ENCODE data around the gene NUTM2B.
"Not testable (repeated sequence)": the region's sequence is repeated elsewhere in the genome, so short reads cannot be mapped to it uniquely, and the experiment has no call there.

NUTM2B gene

DNA sequence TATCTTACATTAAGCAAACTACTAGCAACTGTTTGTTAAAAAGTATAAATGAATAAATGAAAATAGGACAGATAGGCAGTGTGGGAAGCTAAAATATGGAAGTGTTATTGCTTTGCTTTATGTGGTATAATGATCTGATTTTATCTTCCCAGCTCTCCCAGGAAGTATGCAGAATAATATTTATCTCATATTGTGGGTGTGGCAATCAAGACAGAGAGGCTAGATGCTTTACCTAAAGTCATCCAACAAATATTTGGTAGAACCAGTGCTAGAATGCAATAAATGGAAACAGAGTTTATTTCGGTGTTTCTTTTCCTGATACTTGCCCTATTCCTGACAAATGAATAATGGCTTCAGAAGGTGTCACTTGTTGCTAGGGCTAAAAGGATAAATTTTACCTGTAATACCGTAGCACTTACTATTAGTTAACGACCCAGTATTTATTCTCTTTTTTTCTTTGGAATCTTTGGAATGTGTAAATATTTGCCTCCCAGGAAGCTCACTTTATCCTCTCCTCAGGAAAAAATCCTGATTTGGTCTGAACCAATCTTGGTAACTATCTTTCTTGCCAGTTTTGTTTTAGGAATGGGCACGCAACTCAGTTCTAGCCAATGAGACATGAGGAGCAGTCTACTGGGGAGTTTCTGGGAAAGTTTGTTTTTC is 14.0 kb downstream of the NUTM2B start:
- H3K4me2 ChIP-seq (ENCODE audit: low read length); H3K4me1 ChIP-seq (ENCODE audit: control insufficient read depth in 1 of 2, insufficient read depth in 2 of 2, low read length in 2 of 2); H2BK120ac ChIP-seq (ENCODE audit: insufficient read depth, low read length, poor library complexity); DNase-seq; H2BK12ac ChIP-seq (ENCODE audit: low read length); H3K14ac ChIP-seq (ENCODE audit: low read length); H4K8ac ChIP-seq (ENCODE audit: low read depth, low read length); H3K79me1 ChIP-seq (ENCODE audit: low read length); H4K12ac ChIP-seq (ENCODE audit: low read depth, low read length); H3K27me3 ChIP-seq (ENCODE audit: insufficient read depth, low read length); H3K4me3 ChIP-seq (ENCODE audit: low read depth, low read length); H3K18ac ChIP-seq (ENCODE audit: low read length); H3K4ac ChIP-seq (ENCODE audit: low read depth, low read length); H3K36me3 ChIP-seq (ENCODE audit: control insufficient read depth in 1 of 2, insufficient read depth in 2 of 2, low read length in 2 of 2); H3K9me3 ChIP-seq (ENCODE audit: insufficient read depth, low read depth, low read length); H3K27ac ChIP-seq (ENCODE audit: low read depth, low read length); H4K91ac ChIP-seq (ENCODE audit: low read depth, low read length); H2AK5ac ChIP-seq (ENCODE audit: low read length); H2AFZ ChIP-seq (ENCODE audit: insufficient read depth, low read length, poor library complexity); H3K9ac ChIP-seq (ENCODE audit: low read length); H3K79me2 ChIP-seq (ENCODE audit: control insufficient read depth, insufficient read depth, low read length, poor library complexity); H3K23ac ChIP-seq (ENCODE audit: low read length); H2BK5ac ChIP-seq (ENCODE audit: low read depth, low read length, poor library complexity): not testable (repeated sequence)
- no CpG with 5 or more reads among the region's 4 CpGs for WGBS (ENCODE audit: extremely low coverage, insufficient coverage, insufficient read length)

DNA sequence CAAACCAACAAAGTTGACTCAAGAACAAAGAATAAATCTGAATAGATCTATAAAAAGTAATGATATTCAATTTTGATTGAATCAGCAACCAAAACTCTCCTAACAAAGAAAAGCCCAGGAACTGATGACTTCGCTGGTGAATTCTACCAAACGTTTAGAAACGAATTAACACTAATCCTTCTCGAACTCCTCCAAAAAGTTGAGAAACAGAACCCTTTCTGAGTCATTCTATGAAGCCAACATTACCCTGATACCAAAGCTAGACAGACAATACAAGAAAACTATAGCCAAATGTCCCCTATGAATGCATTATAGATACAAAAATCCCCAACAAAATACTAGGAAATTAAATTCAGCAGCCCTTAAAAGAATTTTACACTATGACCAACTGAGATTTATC is 17.0 kb downstream of the NUTM2B start:
- H4K91ac ChIP-seq (ENCODE audit: low read depth, low read length); H3K27ac ChIP-seq (ENCODE audit: low read depth, low read length); H3K4me1 ChIP-seq (ENCODE audit: control insufficient read depth in 1 of 2, insufficient read depth in 2 of 2, low read length in 2 of 2); H3K14ac ChIP-seq (ENCODE audit: low read length); H3K9ac ChIP-seq (ENCODE audit: low read length); H3K79me2 ChIP-seq (ENCODE audit: control insufficient read depth, insufficient read depth, low read length, poor library complexity); H2BK5ac ChIP-seq (ENCODE audit: low read depth, low read length, poor library complexity); H3K27me3 ChIP-seq (ENCODE audit: insufficient read depth, low read length); H3K4ac ChIP-seq (ENCODE audit: low read depth, low read length); H2BK120ac ChIP-seq (ENCODE audit: insufficient read depth, low read length, poor library complexity); H2AFZ ChIP-seq (ENCODE audit: insufficient read depth, low read length, poor library complexity); H3K9me3 ChIP-seq (ENCODE audit: insufficient read depth, low read depth, low read length); H2AK5ac ChIP-seq (ENCODE audit: low read length); H3K79me1 ChIP-seq (ENCODE audit: low read length); H2BK12ac ChIP-seq (ENCODE audit: low read length); H3K23ac ChIP-seq (ENCODE audit: low read length); H3K4me2 ChIP-seq (ENCODE audit: low read length); H4K8ac ChIP-seq (ENCODE audit: low read depth, low read length); H4K12ac ChIP-seq (ENCODE audit: low read depth, low read length); H3K36me3 ChIP-seq (ENCODE audit: control insufficient read depth in 1 of 2, insufficient read depth in 2 of 2, low read length in 2 of 2); H3K18ac ChIP-seq (ENCODE audit: low read length); H3K4me3 ChIP-seq (ENCODE audit: low read depth, low read length); DNase-seq: not testable (repeated sequence)
- WGBS (ENCODE audit: extremely low coverage, insufficient coverage, insufficient read length) = no CpG with 5 or more reads among the region's 4 CpGs

- H3K14ac ChIP-seq (ENCODE audit: low read length); H3K23ac ChIP-seq (ENCODE audit: low read length); H3K4me3 ChIP-seq (ENCODE audit: low read depth, low read length); H3K4me1 ChIP-seq (ENCODE audit: control insufficient read depth in 1 of 2, insufficient read depth in 2 of 2, low read length in 2 of 2); H4K12ac ChIP-seq (ENCODE audit: low read depth, low read length); H4K91ac ChIP-seq (ENCODE audit: low read depth, low read length); H2BK12ac ChIP-seq (ENCODE audit: low read length); H3K36me3 ChIP-seq (ENCODE audit: control insufficient read depth in 1 of 2, insufficient read depth in 2 of 2, low read length in 2 of 2); H3K9me3 ChIP-seq (ENCODE audit: insufficient read depth, low read depth, low read length); H3K79me1 ChIP-seq (ENCODE audit: low read length); H2BK5ac ChIP-seq (ENCODE audit: low read depth, low read length, poor library complexity); H2AK5ac ChIP-seq (ENCODE audit: low read length); H3K79me2 ChIP-seq (ENCODE audit: control insufficient read depth, insufficient read depth, low read length, poor library complexity); H3K9ac ChIP-seq (ENCODE audit: low read length); H2BK120ac ChIP-seq (ENCODE audit: insufficient read depth, low read length, poor library complexity); H3K4me2 ChIP-seq (ENCODE audit: low read length); H4K8ac ChIP-seq (ENCODE audit: low read depth, low read length); H3K18ac ChIP-seq (ENCODE audit: low read length); DNase-seq; H3K4ac ChIP-seq (ENCODE audit: low read depth, low read length); H3K27ac ChIP-seq (ENCODE audit: low read depth, low read length); H2AFZ ChIP-seq (ENCODE audit: insufficient read depth, low read length, poor library complexity); H3K27me3 ChIP-seq (ENCODE audit: insufficient read depth, low read length): not testable (repeated sequence)
- WGBS (ENCODE audit: extremely low coverage, insufficient coverage, insufficient read length) = no CpG with 5 or more reads among the region's 1 CpG
Observed at GRCh38 chr10:79726620-79727019, 23.6 kb downstream of the NUTM2B start.

- not testable (repeated sequence) for H3K9me3 ChIP-seq (ENCODE audit: insufficient read depth, low read depth, low read length); H3K14ac ChIP-seq (ENCODE audit: low read length); H3K4ac ChIP-seq (ENCODE audit: low read depth, low read length); H3K18ac ChIP-seq (ENCODE audit: low read length); H3K4me3 ChIP-seq (ENCODE audit: low read depth, low read length); H3K27ac ChIP-seq (ENCODE audit: low read depth, low read length); H4K91ac ChIP-seq (ENCODE audit: low read depth, low read length); H3K23ac ChIP-seq (ENCODE audit: low read length); H2AK5ac ChIP-seq (ENCODE audit: low read length); H3K36me3 ChIP-seq (ENCODE audit: control insufficient read depth in 1 of 2, insufficient read depth in 2 of 2, low read length in 2 of 2); H2BK12ac ChIP-seq (ENCODE audit: low read length); H2BK120ac ChIP-seq (ENCODE audit: insufficient read depth, low read length, poor library complexity); H3K4me1 ChIP-seq (ENCODE audit: control insufficient read depth in 1 of 2, insufficient read depth in 2 of 2, low read length in 2 of 2); H2BK5ac ChIP-seq (ENCODE audit: low read depth, low read length, poor library complexity); H3K27me3 ChIP-seq (ENCODE audit: insufficient read depth, low read length); H4K12ac ChIP-seq (ENCODE audit: low read depth, low read length); H4K8ac ChIP-seq (ENCODE audit: low read depth, low read length); DNase-seq; H3K79me2 ChIP-seq (ENCODE audit: control insufficient read depth, insufficient read depth, low read length, poor library complexity); H3K79me1 ChIP-seq (ENCODE audit: low read length); H3K4me2 ChIP-seq (ENCODE audit: low read length); H3K9ac ChIP-seq (ENCODE audit: low read length); H2AFZ ChIP-seq (ENCODE audit: insufficient read depth, low read length, poor library complexity)
- WGBS (ENCODE audit: extremely low coverage, insufficient coverage, insufficient read length) = no CpG with 5 or more reads among the region's 7 CpGs
Observed at GRCh38 chr10:79744844-79745243, 41.8 kb downstream of the NUTM2B start.
